Measurements from ENCODE around the gene ATOSB. TPM values are rescaled to one million over a fixed set of nuclear protein-coding genes. Genes with fewer than 3 reads are reported as not detected.

The ATOSB gene
- total RNA-seq, 2 experiments from 2014 or later = 24.6 to 26.8 TPM

DNA sequence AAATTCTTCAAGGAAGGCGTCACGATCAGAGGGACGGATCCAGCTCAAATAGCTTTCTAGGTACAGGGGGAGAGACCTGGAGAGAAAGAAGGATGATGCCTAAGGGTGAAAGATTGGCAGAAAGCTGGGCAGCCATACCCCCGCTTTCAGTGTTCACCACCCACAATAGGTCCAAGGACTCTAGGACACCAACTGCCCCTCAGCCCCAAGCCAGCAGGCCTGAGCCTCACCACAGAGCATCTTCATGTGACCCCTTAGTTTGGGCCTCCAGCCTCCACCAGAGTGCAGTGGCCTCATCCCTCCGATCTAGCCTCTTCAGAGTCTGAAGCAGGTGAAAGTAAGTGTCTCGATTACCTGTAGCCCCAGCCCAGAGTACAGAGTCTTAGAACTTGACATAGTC, 41.5 kb downstream of the ATOSB start:
- CTCF ChIA-PET = no interaction called here
- POLR2A ChIA-PET = interaction anchor here (0.9 kb wide), 1 partner anchor 19 kb away, joined by 4 read pairs; no protein-coding TSS in a partner anchor
- peaks cover 69% of the 10 kb centered on the region for H3K36me3 Mint-ChIP-seq (ENCODE audit: low read depth)
- H3K9me3 Mint-ChIP-seq = no peaks in the 10 kb centered on the region
- DNase-seq = no peak
- H3K4me3 Mint-ChIP-seq = no peak overlapping the region
- peaks cover 71% of the 10 kb centered on the region for H3K4me1 Mint-ChIP-seq
- peak overlapping the region; percentile 95 for H3K27ac Mint-ChIP-seq
- H3K27me3 Mint-ChIP-seq = no peaks in the 10 kb centered on the region

- Mint-ChIP-seq H3K4me1 (peaks cover 72% of the 10 kb centered on the region), H3K9me3 (no peaks in the 10 kb centered on the region), H3K36me3 (ENCODE audit: low read depth) (peaks cover 72% of the 10 kb centered on the region), H3K4me3 (peak overlapping the region; percentile 89), H3K27me3 (no peaks in the 10 kb centered on the region), H3K27ac (peak overlapping the region; percentile 95)
- POLR2A ChIA-PET = interaction anchor here (0.9 to 2.5 kb wide), 2 partner anchors 20 to 41 kb away, joined by 4 to 28 read pairs; partner anchors contain the start of gene ATOSB
- CTCF ChIA-PET = interaction anchor here (0.9 to 1.0 kb wide), 2 partner anchors 30 to 186 kb away, joined by 3 to 4 read pairs; partner anchors contain the start of gene STOML2
- DNase-seq = no peak
Observed at GRCh38 chr9:35073279-35073612, 42.4 kb downstream of the ATOSB start.

DNA sequence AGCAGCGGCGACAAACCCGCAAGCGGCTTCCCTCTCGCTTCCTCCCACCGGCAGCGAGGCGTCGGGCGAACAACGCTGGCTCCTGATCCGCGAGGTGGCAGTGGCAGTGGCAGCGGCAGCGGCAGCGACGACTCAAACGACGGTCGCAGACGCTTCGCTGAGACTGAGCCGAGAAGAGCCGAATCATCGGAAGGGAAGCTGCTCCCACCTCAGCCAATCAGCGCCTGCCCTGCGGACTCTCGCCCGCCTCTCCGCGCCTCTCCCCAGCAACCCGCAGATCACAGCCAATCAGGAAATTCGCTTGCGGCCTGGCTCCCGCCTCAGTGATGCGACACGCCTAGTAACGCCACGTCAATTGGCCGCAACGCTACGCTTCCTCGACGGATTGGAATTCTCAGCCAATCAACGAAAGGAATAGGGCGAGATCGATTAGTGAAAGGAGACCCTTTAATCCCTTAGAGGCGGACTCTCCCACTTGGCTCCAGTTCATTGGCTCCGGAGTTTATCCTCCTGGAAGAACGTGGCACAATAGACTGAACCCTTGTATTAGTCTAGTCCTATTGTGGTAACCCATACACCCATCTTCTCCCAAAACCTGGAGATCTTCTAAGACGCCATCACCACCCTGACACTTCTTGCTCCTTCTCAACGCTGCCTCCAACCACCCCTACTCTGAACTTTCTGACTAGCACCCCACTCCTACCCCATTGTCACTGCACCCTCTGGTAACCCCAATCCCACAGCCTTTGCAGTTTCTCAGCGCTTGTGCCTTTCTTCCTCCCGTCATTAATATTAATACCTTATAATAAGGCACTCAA, 43.0 kb downstream of the ATOSB start, which contains the start of gene VCP:
Gene VCP (minus strand): TSS at position 165 of the 818 bp plus-strand sequence. CDS start 272 bp downstream, outside the sequence.
- DNase-seq = peak; percentile 98
- peaks cover 73% of the 10 kb centered on the region for H3K36me3 Mint-ChIP-seq (ENCODE audit: low read depth)
- CTCF ChIA-PET = interaction anchor here (0.6 to 5.2 kb wide), 15 partner anchors 7 to 187 kb away, joined by 3 to 28 read pairs (median 4); partner anchors contain the start of genes ATOSB, FANCG, PIGO and STOML2
- peaks cover 72% of the 10 kb centered on the region for H3K4me1 Mint-ChIP-seq
- H3K9me3 Mint-ChIP-seq = no peaks in the 10 kb centered on the region
- H3K27ac Mint-ChIP-seq = peak within 1 kb of the TSS; percentile 95
- POLR2A ChIA-PET = interaction anchor here (0.6 to 9.3 kb wide), 15 partner anchors 8 to 672 kb away, joined by 3 to 136 read pairs (median 11); partner anchors contain the start of genes ATOSB, CCDC107, DNAJB5 and FANCG
- peak within 1 kb of the TSS; percentile 89 for H3K4me3 Mint-ChIP-seq
- H3K27me3 Mint-ChIP-seq = no peaks in the 10 kb centered on the region

DNA sequence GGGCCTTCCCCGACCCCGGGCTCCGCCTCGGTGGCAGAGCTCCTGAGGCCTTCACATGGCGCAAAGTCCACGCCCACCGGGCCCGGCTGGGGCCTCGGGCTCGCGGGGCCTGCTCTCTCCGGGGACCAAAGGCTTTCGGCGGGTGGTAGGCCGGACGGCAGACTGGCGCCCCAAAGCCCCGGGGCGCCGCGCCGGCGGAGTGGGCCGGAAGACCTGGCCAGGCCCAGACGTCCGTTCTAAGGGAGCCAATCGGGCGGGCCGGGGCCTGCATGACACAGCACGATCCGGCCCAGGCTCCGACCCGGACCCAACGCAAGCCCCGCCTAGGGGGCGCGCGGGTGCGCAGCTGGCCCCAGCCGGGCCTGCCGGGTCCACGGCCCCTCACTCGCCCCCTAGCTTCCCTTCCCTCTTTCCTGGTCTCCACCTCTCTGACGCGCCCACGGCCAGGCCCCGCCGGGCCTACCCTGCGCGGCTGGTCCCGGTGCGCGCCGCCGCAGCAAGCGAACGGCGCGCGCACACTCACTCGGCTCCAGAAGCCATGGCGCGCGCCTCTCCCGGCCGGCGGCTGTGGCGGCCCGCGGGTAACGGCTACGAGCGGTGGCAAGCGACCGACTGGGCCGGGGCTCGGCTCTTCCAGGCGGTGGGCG, 43.7 kb downstream of the ATOSB start:
- ChIA-PET POLR2A (interaction anchor here (0.6 to 9.3 kb wide), 20 partner anchors 9 to 1053 kb away, joined by 3 to 136 read pairs (median 8); partner anchors contain the start of genes ATOSB, CCDC107, DNAJB5 and FANCG), CTCF (interaction anchor here (0.6 to 5.2 kb wide), 16 partner anchors 8 to 660 kb away, joined by 3 to 28 read pairs (median 4); partner anchors contain the start of genes ATOSB, CREB3, FANCG and PIGO)
- peak; percentile 79 for DNase-seq
- H3K4me1 Mint-ChIP-seq = peaks cover 71% of the 10 kb centered on the region
- no peaks in the 10 kb centered on the region for H3K27me3 Mint-ChIP-seq
- H3K36me3 Mint-ChIP-seq (ENCODE audit: low read depth) = peaks cover 75% of the 10 kb centered on the region
- H3K4me3 Mint-ChIP-seq = peak overlapping the region; percentile 89
- peak overlapping the region; percentile 95 for H3K27ac Mint-ChIP-seq
- no peaks in the 10 kb centered on the region for H3K9me3 Mint-ChIP-seq

DNA sequence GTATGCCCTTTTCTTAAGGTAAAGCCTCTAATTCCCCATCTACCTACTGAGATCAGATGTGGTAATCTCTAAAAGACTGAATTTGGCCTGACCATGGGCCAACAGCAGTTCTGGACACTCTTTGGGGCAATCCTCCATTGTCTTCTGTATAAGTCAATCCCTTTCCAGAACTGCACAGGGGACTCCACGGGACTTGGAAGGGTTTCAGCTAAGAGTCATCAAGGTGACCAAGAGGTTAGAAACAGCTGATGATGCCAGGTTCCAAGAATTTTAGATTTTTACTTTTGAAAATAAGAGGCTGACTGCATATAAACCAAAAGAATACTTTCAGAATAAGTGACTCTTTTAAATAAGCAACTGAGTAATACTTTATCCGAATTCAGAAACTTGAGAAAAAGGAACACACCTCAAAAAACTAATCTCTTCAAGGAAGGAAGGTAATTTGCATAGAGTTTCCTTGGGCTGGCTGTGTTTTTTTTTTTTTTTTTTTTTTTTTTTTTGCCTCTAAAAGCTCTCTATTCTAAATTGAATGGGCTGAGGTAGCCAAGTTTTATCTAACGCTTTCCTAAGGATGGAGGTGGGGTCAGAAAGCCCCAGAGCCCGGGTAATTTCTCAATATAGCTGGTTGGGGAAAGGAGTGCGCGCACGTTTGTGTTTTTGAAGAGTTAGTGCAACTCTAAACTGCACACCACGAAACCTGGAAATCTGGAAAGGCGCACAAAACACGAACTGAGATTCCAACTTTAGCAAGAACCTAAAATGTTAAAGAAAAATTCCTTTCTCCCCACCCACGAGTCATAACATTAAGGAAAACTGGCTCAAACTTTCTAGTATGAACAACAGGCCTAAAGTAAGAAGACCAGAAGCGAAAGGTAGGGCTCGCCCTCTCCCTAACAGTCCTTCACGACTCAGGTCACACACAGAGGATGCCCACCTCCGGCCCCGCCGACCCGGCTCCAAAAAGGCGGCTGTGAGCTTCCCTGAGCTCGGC, 44.5 kb downstream of the ATOSB start:
- H3K27me3 Mint-ChIP-seq = no peaks in the 10 kb centered on the region
- ChIA-PET POLR2A (interaction anchor here (0.6 to 9.3 kb wide), 20 partner anchors 10 to 1054 kb away, joined by 3 to 136 read pairs (median 8); partner anchors contain the start of genes ATOSB, CCDC107, DNAJB5 and FANCG), CTCF (interaction anchor here (0.6 to 5.2 kb wide), 14 partner anchors 9 to 661 kb away, joined by 3 to 28 read pairs (median 4); partner anchors contain the start of genes ATOSB, CREB3 and FANCG)
- DNase-seq = no peak
- peaks cover 69% of the 10 kb centered on the region for H3K4me1 Mint-ChIP-seq
- H3K27ac Mint-ChIP-seq = peak overlapping the region; percentile 95
- H3K4me3 Mint-ChIP-seq = peak overlapping the region; percentile 89
- H3K9me3 Mint-ChIP-seq = no peaks in the 10 kb centered on the region
- H3K36me3 Mint-ChIP-seq (ENCODE audit: low read depth) = peaks cover 76% of the 10 kb centered on the region

- DNase-seq = no peak
- no peaks in the 10 kb centered on the region for H3K9me3 Mint-ChIP-seq
- peaks cover 73% of the 10 kb centered on the region for H3K36me3 Mint-ChIP-seq (ENCODE audit: low read depth)
- H3K4me3 Mint-ChIP-seq = peak overlapping the region; percentile 23
- POLR2A ChIA-PET = interaction anchor here (1.4 to 9.3 kb wide), 3 partner anchors 12 to 45 kb away, joined by 3 to 136 read pairs (median 65); partner anchors contain the start of genes FANCG and PIGO
- CTCF ChIA-PET = interaction anchor here (0.6 to 5.2 kb wide), 4 partner anchors 11 to 170 kb away, joined by 3 to 28 read pairs (median 10); no protein-coding TSS in a partner anchor
- no peak overlapping the region for H3K27ac Mint-ChIP-seq
- H3K4me1 Mint-ChIP-seq = peaks cover 58% of the 10 kb centered on the region
- H3K27me3 Mint-ChIP-seq = no peaks in the 10 kb centered on the region
Observed at GRCh38 chr9:35069020-35069419, 46.6 kb downstream of the ATOSB start.

DNA sequence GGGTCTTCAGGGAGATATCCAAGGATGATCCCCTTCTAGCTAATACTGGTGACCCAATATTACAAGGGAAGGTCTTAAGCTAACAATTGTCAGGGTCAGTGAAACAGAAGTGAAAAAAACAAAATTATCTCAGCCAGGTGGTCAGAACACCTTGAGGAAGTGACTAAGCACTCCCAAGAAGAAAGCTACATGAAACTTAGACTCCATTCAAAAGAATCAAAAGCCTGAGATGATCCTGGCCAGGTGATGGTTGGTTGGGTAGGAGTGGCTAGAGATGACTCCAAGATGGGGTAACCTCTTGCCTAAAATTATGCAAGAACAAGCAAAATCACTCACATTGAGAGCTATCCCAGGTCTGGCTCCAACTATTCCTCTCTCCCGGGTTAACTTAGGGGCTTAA, 48.6 kb downstream of the ATOSB start:
- DNase-seq = no peak
- ChIA-PET POLR2A (interaction anchor here (0.7 to 9.3 kb wide), 3 partner anchors 14 to 31 kb away, joined by 3 to 136 read pairs (median 3); partner anchors contain the start of gene FANCG), CTCF (interaction anchor here (1.3 to 1.6 kb wide), 2 partner anchors 15 to 29 kb away, joined by 6 to 10 read pairs; partner anchors contain the start of gene PIGO)
- Mint-ChIP-seq H3K27ac (no peak overlapping the region), H3K9me3 (no peaks in the 10 kb centered on the region), H3K36me3 (ENCODE audit: low read depth) (peaks cover 79% of the 10 kb centered on the region), H3K4me3 (no peak overlapping the region), H3K27me3 (no peaks in the 10 kb centered on the region), H3K4me1 (peaks cover 44% of the 10 kb centered on the region)

DNA sequence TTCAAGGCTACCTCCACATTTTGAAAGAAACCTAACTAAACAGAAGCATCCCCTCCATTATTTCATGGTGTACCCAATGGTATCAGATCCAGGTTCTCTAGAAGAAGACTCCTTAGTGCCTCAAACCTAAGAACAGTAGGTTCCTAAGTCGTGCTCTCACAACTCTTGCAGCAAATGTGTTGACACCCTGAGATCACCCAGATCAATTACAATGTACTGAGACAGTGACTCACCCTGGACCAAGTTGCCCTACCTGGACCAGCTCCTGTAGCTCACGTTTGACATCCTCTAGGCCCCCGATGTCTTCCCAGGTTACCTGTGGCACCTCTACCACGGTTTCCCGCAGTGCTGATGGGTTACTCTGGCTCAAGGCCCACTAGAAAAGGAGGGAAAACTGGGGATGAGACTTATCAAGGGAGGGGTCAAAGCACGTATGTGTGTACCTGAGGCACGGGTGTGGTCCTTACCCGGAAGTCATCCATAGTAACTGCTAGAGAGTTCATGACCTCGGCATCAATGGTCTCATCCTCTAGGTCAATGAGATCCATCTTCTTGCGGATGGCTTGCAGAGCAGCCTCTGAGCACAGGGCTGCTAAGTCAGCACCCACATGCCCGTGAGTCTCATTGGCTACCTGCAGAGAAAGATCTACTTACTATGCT, 55.0 kb downstream of the ATOSB start:
- Mint-ChIP-seq H3K36me3 (ENCODE audit: low read depth) (peaks cover 93% of the 10 kb centered on the region), H3K4me1 (peaks cover 2% of the 10 kb centered on the region), H3K27me3 (no peaks in the 10 kb centered on the region), H3K4me3 (no peak overlapping the region), H3K9me3 (no peaks in the 10 kb centered on the region), H3K27ac (no peak overlapping the region)
- ChIA-PET CTCF (interaction anchor here (1.5 kb wide), 1 partner anchor 10 kb away, joined by 3 read pairs; no protein-coding TSS in a partner anchor), POLR2A (interaction anchor here (4.3 kb wide), 1 partner anchor 11 kb away, joined by 23 read pairs; the partner anchor contains the start of gene VCP)
- DNase-seq = no peak

- Mint-ChIP-seq H3K4me3 (no peak overlapping the region), H3K4me1 (no peaks in the 10 kb centered on the region), H3K27ac (no peak overlapping the region), H3K36me3 (ENCODE audit: low read depth) (peaks cover 92% of the 10 kb centered on the region), H3K9me3 (no peaks in the 10 kb centered on the region), H3K27me3 (no peaks in the 10 kb centered on the region)
- ChIA-PET CTCF (interaction anchor here (1.5 kb wide), 1 partner anchor 8 kb away, joined by 3 read pairs; no protein-coding TSS in a partner anchor), POLR2A (interaction anchor here (1.2 to 4.3 kb wide), 3 partner anchors 12 to 21 kb away, joined by 3 to 23 read pairs (median 5); partner anchors contain the start of genes FANCG and VCP)
- no peak for DNase-seq
Observed at GRCh38 chr9:35059438-35059837, 56.2 kb downstream of the ATOSB start.

DNA sequence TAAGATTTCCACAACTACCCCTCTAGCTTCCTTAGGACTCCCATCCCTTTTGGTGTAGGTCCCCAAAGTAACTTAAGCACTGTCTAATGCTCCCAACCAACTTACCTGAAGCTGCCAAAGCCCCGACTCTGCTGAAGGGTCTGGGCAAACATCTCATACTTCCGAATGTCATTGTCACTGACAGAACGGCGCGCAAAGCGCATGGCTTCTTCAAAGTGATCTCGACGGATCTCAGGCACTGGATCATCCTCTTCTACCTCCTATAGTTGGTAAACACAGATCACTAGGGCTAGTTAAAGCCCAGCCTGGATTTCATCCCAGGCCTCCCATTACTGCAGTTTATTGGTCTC, 58.4 kb downstream of the ATOSB start:
- Mint-ChIP-seq H3K4me1 (no peaks in the 10 kb centered on the region), H3K4me3 (no peak overlapping the region), H3K36me3 (ENCODE audit: low read depth) (peaks cover 87% of the 10 kb centered on the region), H3K27ac (no peak overlapping the region), H3K9me3 (no peaks in the 10 kb centered on the region), H3K27me3 (no peaks in the 10 kb centered on the region)
- CTCF ChIA-PET = no interaction called here
- POLR2A ChIA-PET = interaction anchor here (1.0 to 1.4 kb wide), 2 partner anchors 10 to 13 kb away, joined by 3 read pairs; no protein-coding TSS in a partner anchor
- DNase-seq = no peak

Measured in activated CD4-positive, alpha-beta memory T cell treated with anti-CD3 and anti-CD28 coated beads, Interleukin-2, amount 10 ng/mL, durations not matched to agents 7 days and 5 days (primary cell).